ENCODE data around the gene CLMP.
A peak's percentile ranks its signal among the peaks of the same experiment; 100 is the strongest.

CLMP gene

GRCh38 chr11:123072762-123073161, 122.3 kb downstream of the CLMP start:
- no peak for DNase-seq (ENCODE audit: low read depth in 1 of 2, low spot score in 1 of 2)
- TF ChIP-seq GABPA (IDR thresholded peaks at IDR 0.05; ENCODE audit: low read depth) (no peak), SPI1 (IDR thresholded peaks at IDR 0.05; ENCODE audit: borderline replicate concordance, low read depth) (no peak), CTCF (IDR thresholded peaks at IDR 0.05; ENCODE audit: insufficient read depth, low read length) (no peak), POLR2AphosphoS5 (IDR thresholded peaks at IDR 0.05; ENCODE audit: low read depth) (no peak)
- TF ChIP-seq, protein P1, sequence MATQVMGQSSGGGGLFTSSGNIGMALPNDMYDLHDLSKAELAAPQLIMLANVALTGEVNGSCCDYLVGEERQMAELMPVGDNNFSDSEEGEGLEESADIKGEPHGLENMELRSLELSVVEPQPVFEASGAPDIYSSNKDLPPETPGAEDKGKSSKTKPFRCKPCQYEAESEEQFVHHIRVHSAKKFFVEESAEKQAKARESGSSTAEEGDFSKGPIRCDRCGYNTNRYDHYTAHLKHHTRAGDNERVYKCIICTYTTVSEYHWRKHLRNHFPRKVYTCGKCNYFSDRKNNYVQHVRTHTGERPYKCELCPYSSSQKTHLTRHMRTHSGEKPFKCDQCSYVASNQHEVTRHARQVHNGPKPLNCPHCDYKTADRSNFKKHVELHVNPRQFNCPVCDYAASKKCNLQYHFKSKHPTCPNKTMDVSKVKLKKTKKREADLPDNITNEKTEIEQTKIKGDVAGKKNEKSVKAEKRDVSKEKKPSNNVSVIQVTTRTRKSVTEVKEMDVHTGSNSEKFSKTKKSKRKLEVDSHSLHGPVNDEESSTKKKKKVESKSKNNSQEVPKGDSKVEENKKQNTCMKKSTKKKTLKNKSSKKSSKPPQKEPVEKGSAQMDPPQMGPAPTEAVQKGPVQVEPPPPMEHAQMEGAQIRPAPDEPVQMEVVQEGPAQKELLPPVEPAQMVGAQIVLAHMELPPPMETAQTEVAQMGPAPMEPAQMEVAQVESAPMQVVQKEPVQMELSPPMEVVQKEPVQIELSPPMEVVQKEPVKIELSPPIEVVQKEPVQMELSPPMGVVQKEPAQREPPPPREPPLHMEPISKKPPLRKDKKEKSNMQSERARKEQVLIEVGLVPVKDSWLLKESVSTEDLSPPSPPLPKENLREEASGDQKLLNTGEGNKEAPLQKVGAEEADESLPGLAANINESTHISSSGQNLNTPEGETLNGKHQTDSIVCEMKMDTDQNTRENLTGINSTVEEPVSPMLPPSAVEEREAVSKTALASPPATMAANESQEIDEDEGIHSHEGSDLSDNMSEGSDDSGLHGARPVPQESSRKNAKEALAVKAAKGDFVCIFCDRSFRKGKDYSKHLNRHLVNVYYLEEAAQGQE (IDR thresholded peaks at IDR 0.05; ENCODE audit: insufficient replicate concordance, low read depth), result no peak
- Histone ChIP-seq H3K27ac (replicated peaks) (no peak overlapping the region), H3K27me3 (ENCODE audit: insufficient read depth, poor library complexity, severe bottlenecking) (no peaks in the 10 kb centered on the region), H3K4me3 (replicated peaks; ENCODE audit: insufficient read depth, low read length) (no peak overlapping the region)

DNA sequence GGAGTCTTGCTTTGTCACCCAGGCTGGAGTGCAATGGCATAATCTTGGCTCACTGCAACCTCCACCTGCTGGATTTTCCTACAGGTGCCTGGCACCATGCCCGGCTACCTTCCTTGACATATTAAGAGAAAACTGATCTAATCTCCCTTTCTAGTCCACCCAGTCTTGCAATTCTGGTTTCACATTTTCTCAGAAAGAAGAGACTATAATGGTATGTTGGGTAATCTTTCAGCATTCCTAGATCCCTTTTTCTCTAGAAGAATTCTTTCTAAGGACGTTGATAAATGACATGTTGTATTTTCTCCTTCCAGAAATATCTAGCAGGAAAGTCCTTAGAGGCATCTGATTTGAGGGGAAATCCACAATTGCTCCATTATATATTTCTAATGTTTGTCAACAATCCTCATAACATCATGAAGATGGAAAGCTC, 122.7 kb downstream of the CLMP start:
- H3K27ac ChIP-seq (replicated peaks), result no peak overlapping the region
- no peak overlapping the region for H3K4me3 ChIP-seq (replicated peaks; ENCODE audit: insufficient read depth, low read length)
- no peaks in the 10 kb centered on the region for H3K27me3 ChIP-seq (ENCODE audit: insufficient read depth, poor library complexity, severe bottlenecking)
- TF ChIP-seq SPI1 (IDR thresholded peaks at IDR 0.05; ENCODE audit: borderline replicate concordance, low read depth) (no peak), GABPA (IDR thresholded peaks at IDR 0.05; ENCODE audit: low read depth) (no peak), CTCF (IDR thresholded peaks at IDR 0.05; ENCODE audit: insufficient read depth, low read length) (no peak), POLR2AphosphoS5 (IDR thresholded peaks at IDR 0.05; ENCODE audit: low read depth) (no peak)
- TF ChIP-seq, protein P1 (IDR thresholded peaks at IDR 0.05; ENCODE audit: insufficient replicate concordance, low read depth), result no peak
- no peak for DNase-seq (ENCODE audit: low read depth in 1 of 2, low spot score in 1 of 2)

DNA sequence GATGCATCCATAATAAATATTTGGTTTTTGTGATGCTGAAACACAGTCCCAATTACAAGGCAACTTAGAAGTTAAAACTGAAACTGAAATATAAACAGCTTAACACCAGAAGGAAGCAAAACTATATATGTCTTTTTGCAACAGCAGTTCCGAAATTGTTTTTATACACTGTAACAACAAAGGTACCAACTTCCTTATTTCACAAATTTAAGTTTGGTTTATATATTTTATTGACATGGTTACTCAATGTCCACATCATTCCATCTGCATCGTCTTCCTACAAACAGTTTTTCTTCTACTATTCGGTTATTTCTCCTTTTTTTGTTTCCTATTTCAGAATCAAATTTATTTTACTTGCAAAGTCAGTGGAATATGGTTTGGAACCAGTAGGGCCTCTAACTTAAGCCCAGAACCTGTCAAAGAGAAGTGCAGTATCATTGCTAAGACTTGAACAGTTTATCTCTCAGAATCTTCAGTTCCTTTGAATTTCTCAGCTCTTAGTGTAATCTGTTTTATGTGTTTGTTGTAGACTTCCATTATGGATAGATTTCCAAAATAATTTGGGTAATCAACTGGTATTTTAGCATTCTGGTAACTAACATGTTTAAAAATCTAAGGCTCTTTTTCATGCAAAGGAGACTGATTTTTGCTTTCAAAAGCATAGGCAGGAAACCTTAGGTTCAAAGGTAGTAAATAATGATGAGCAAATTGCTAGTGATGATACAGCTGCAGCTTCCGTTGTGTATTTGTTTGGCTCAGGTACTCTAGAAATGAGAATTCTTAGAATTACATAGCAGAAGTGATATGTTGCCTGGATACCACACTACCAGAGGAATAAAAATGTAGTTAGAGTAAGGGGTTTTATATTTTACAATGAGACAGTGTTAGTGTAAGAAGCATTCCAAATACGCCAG, 124.9 kb downstream of the CLMP start:
- Histone ChIP-seq H3K27ac (replicated peaks) (peak overlapping the region; percentile 21), H3K27me3 (ENCODE audit: insufficient read depth, poor library complexity, severe bottlenecking) (no peaks in the 10 kb centered on the region), H3K4me3 (replicated peaks; ENCODE audit: insufficient read depth, low read length) (peak overlapping the region; percentile 11; the same call in 1 of the 2 replicates)
- peak; percentile 2; the same call in 1 of the 2 replicates for TF ChIP-seq SPI1 (IDR thresholded peaks at IDR 0.05; ENCODE audit: borderline replicate concordance, low read depth)
- no peak for TF ChIP-seq POLR2AphosphoS5 (IDR thresholded peaks at IDR 0.05; ENCODE audit: low read depth)
- no peak for DNase-seq (ENCODE audit: low read depth in 1 of 2, low spot score in 1 of 2)

GRCh38 chr11:123065621-123066020, 129.4 kb downstream of the CLMP start:
- TF ChIP-seq SPI1 (IDR thresholded peaks at IDR 0.05; ENCODE audit: borderline replicate concordance, low read depth), result no peak
- TF ChIP-seq GABPA (IDR thresholded peaks at IDR 0.05; ENCODE audit: low read depth), result no peak
- no peak for TF ChIP-seq POLR2AphosphoS5 (IDR thresholded peaks at IDR 0.05; ENCODE audit: low read depth)
- TF ChIP-seq, protein P1 (IDR thresholded peaks at IDR 0.05; ENCODE audit: insufficient replicate concordance, low read depth), result no peak
- TF ChIP-seq CTCF (IDR thresholded peaks at IDR 0.05; ENCODE audit: insufficient read depth, low read length), result no peak
- H3K4me3 ChIP-seq (replicated peaks; ENCODE audit: insufficient read depth, low read length), result no peak overlapping the region
- DNase-seq (ENCODE audit: low read depth in 1 of 2, low spot score in 1 of 2), result no peak
- no peaks in the 10 kb centered on the region for H3K27me3 ChIP-seq (ENCODE audit: insufficient read depth, poor library complexity, severe bottlenecking)
- no peak overlapping the region for H3K27ac ChIP-seq (replicated peaks)
